GM12891 (cell line): ENCODE results near the gene OR8B4.

Experiments used
- POLR2A ChIP-seq: IDR thresholded peaks from 2 replicates; pipeline ENCODE4 v1.6.1; 2011; ENCODE audit warnings: low read depth, low read length, control low read depth
- POLR2AphosphoS5 ChIP-seq: IDR thresholded peaks from 2 replicates; pipeline ENCODE4 v1.6.1; 2011; ENCODE audit warnings: low read depth, low read length, control low read depth

- TF ChIP-seq POLR2A = no peak
- no peak for TF ChIP-seq POLR2AphosphoS5
Measured at GRCh38 chr11:124429599-124429998, 4.9 kb upstream of the OR8B4 start.
